ENCODE results near the gene SEC22A.

Gene SEC22A

GRCh38 chr3:123290107-123290930 is 88.6 kb downstream of the SEC22A start:
- H3K4me1 ChIP-seq: no peaks in the 10 kb centered on the region
- no peak overlapping the region for H3K4me3 ChIP-seq
- H3K9me3 ChIP-seq: no peaks in the 10 kb centered on the region
- DNase-seq (ENCODE audit: low spot score in 2 of 2): no peak
- in situ Hi-C loops (cut with MboI; ENCODE audit: low sequenced_read_pairs): no loop called here
- no peaks in the 10 kb centered on the region for H3K36me3 ChIP-seq (replicated peaks)
- 0 out of 2 replicates have a peak, but pooled peaks cover 3% of the 10 kb centered on the region for H3K27me3 ChIP-seq (ENCODE audit: low read depth)

- Histone ChIP-seq H3K36me3 (replicated peaks) (no peaks in the 10 kb centered on the region), H3K4me3 (no peak overlapping the region), H3K27me3 (ENCODE audit: low read depth) (0 out of 2 replicates have a peak, but pooled peaks cover 3% of the 10 kb centered on the region), H3K4me1 (no peaks in the 10 kb centered on the region), H3K9me3 (no peaks in the 10 kb centered on the region)
- no peak for DNase-seq (ENCODE audit: low spot score in 2 of 2)
- in situ Hi-C loops (cut with MboI; ENCODE audit: low sequenced_read_pairs): no loop called here
Observed at GRCh38 chr3:123290962-123291361, 89.2 kb downstream of the SEC22A start.

- Histone ChIP-seq H3K4me1 (no peaks in the 10 kb centered on the region), H3K9me3 (no peaks in the 10 kb centered on the region), H3K27me3 (ENCODE audit: low read depth) (0 out of 2 replicates have a peak, but pooled peaks cover 3% of the 10 kb centered on the region), H3K36me3 (replicated peaks) (no peaks in the 10 kb centered on the region), H3K4me3 (no peak overlapping the region)
- in situ Hi-C loops (cut with MboI; ENCODE audit: low sequenced_read_pairs): no loop called here
- DNase-seq (ENCODE audit: low spot score in 2 of 2): no peak
Observed at GRCh38 chr3:123291404-123291803, 89.7 kb downstream of the SEC22A start.

- H3K4me3 ChIP-seq: no peak overlapping the region
- no peaks in the 10 kb centered on the region for H3K36me3 ChIP-seq (replicated peaks)
- H3K27me3 ChIP-seq (ENCODE audit: low read depth): 0 out of 2 replicates have a peak, but pooled peaks cover 3% of the 10 kb centered on the region
- DNase-seq (ENCODE audit: low spot score in 2 of 2): no peak
- in situ Hi-C loops (cut with MboI; ENCODE audit: low sequenced_read_pairs): no loop called here
- H3K4me1 ChIP-seq: no peaks in the 10 kb centered on the region
- no peaks in the 10 kb centered on the region for H3K9me3 ChIP-seq
Observed at GRCh38 chr3:123292321-123293310, 90.9 kb downstream of the SEC22A start.

- no peak for DNase-seq (ENCODE audit: low spot score in 2 of 2)
- Histone ChIP-seq H3K9me3 (no peaks in the 10 kb centered on the region), H3K4me3 (no peak overlapping the region), H3K4me1 (no peaks in the 10 kb centered on the region), H3K36me3 (replicated peaks) (no peaks in the 10 kb centered on the region), H3K27me3 (ENCODE audit: low read depth) (0 out of 2 replicates have a peak, but pooled peaks cover 3% of the 10 kb centered on the region)
- in situ Hi-C loops (cut with MboI; ENCODE audit: low sequenced_read_pairs): no loop called here
Observed at GRCh38 chr3:123294296-123294938, 92.7 kb downstream of the SEC22A start.

- no peaks in the 10 kb centered on the region for H3K4me1 ChIP-seq
- H3K9me3 ChIP-seq: no peaks in the 10 kb centered on the region
- H3K27me3 ChIP-seq (ENCODE audit: low read depth): 0 out of 2 replicates have a peak, but pooled peaks cover 3% of the 10 kb centered on the region
- no peaks in the 10 kb centered on the region for H3K36me3 ChIP-seq (replicated peaks)
- in situ Hi-C loops (cut with MboI; ENCODE audit: low sequenced_read_pairs): no loop called here
- no peak for DNase-seq (ENCODE audit: low spot score in 2 of 2)
- no peak overlapping the region for H3K4me3 ChIP-seq
Observed at GRCh38 chr3:123295171-123295900, 93.6 kb downstream of the SEC22A start.

- H3K27me3 ChIP-seq (ENCODE audit: low read depth): 0 out of 2 replicates have a peak, but pooled peaks cover 3% of the 10 kb centered on the region
- no peaks in the 10 kb centered on the region for H3K36me3 ChIP-seq (replicated peaks)
- H3K9me3 ChIP-seq: no peaks in the 10 kb centered on the region
- H3K4me1 ChIP-seq: no peaks in the 10 kb centered on the region
- DNase-seq (ENCODE audit: low spot score in 2 of 2): no peak
- in situ Hi-C loops (cut with MboI; ENCODE audit: low sequenced_read_pairs): no loop called here
- no peak overlapping the region for H3K4me3 ChIP-seq
Observed at GRCh38 chr3:123295901-123296250, 94.1 kb downstream of the SEC22A start.

GRCh38 chr3:123296261-123296660 is 94.5 kb downstream of the SEC22A start:
- no peak for DNase-seq (ENCODE audit: low spot score in 2 of 2)
- in situ Hi-C loops (cut with MboI; ENCODE audit: low sequenced_read_pairs): no loop called here
- no peak overlapping the region for H3K4me3 ChIP-seq
- H3K36me3 ChIP-seq (replicated peaks): no peaks in the 10 kb centered on the region
- no peaks in the 10 kb centered on the region for H3K9me3 ChIP-seq
- H3K27me3 ChIP-seq (ENCODE audit: low read depth): 0 out of 2 replicates have a peak, but pooled peaks cover 3% of the 10 kb centered on the region
- no peaks in the 10 kb centered on the region for H3K4me1 ChIP-seq

- Histone ChIP-seq H3K9me3 (no peaks in the 10 kb centered on the region), H3K4me3 (no peak overlapping the region), H3K4me1 (no peaks in the 10 kb centered on the region), H3K36me3 (replicated peaks) (no peaks in the 10 kb centered on the region), H3K27me3 (ENCODE audit: low read depth) (0 out of 2 replicates have a peak, but pooled peaks cover 3% of the 10 kb centered on the region)
- in situ Hi-C loops (cut with MboI; ENCODE audit: low sequenced_read_pairs): no loop called here
- DNase-seq (ENCODE audit: low spot score in 2 of 2): no peak
Observed at GRCh38 chr3:123296836-123297626, 95.3 kb downstream of the SEC22A start.

- 0 out of 2 replicates have a peak, but pooled peaks cover 3% of the 10 kb centered on the region for H3K27me3 ChIP-seq (ENCODE audit: low read depth)
- in situ Hi-C loops (cut with MboI; ENCODE audit: low sequenced_read_pairs): no loop called here
- no peak for DNase-seq (ENCODE audit: low spot score in 2 of 2)
Observed at GRCh38 chr3:123297627-123297899, 95.8 kb downstream of the SEC22A start.

GRCh38 chr3:123298903-123299302 is 97.2 kb downstream of the SEC22A start:
- DNase-seq (ENCODE audit: low spot score in 2 of 2): no peak
- Histone ChIP-seq H3K36me3 (replicated peaks) (no peaks in the 10 kb centered on the region), H3K9me3 (no peaks in the 10 kb centered on the region), H3K27me3 (ENCODE audit: low read depth) (no peaks in the 10 kb centered on the region), H3K4me3 (no peak overlapping the region), H3K4me1 (no peaks in the 10 kb centered on the region)
- in situ Hi-C loops (cut with MboI; ENCODE audit: low sequenced_read_pairs): no loop called here

More at GRCh38 chr3:123297627-123297899, 95.8 kb downstream of the SEC22A start:
- no peaks in the 10 kb centered on the region for H3K36me3 ChIP-seq (replicated peaks)
- H3K9me3 ChIP-seq: no peaks in the 10 kb centered on the region
- H3K4me3 ChIP-seq: no peak overlapping the region
- no peaks in the 10 kb centered on the region for H3K4me1 ChIP-seq

- Histone ChIP-seq H3K36me3 (replicated peaks) (no peaks in the 10 kb centered on the region), H3K4me3 (no peak overlapping the region), H3K4me1 (no peaks in the 10 kb centered on the region), H3K9me3 (no peaks in the 10 kb centered on the region), H3K27me3 (ENCODE audit: low read depth) (no peaks in the 10 kb centered on the region)
- no peak for DNase-seq (ENCODE audit: low spot score in 2 of 2)
- in situ Hi-C loops (cut with MboI; ENCODE audit: low sequenced_read_pairs): no loop called here
Observed at GRCh38 chr3:123299581-123299980, 97.8 kb downstream of the SEC22A start.
